Bronchial epithelial cell (primary cell): ENCODE data around the gene PHETA2. TPM values are rescaled to one million over a fixed set of nuclear protein-coding genes. Genes with fewer than 3 reads are reported as not detected.

Source experiments
- DNase-seq: peaks from one replicate; pipeline ENCODE4 v3.0.0-alpha.2; 2010; ENCODE audit warnings: low read depth
- FAIRE-seq: peaks from 2 replicates; lab custom pipeline; 2011; peaks lifted over from hg19 to GRCh38; lab: Jason Lieb, UNC
- H3K27me3 ChIP-seq: 2 replicates; pipeline ENCODE4 v1.5.1; 2011; ENCODE audit warnings: low read length; ENCODE audit not compliant: control insufficient read depth, insufficient read depth
- H3K36me3 ChIP-seq: 2 replicates; pipeline ENCODE4 v1.5.1; 2011; ENCODE audit warnings: low read length; ENCODE audit not compliant: control insufficient read depth, insufficient read depth
- H3K4me3 ChIP-seq: 2 replicates; pipeline ENCODE4 v1.5.1; 2011; ENCODE audit warnings: mild to moderate bottlenecking, low read depth, low read length, control low read depth
- CTCF ChIP-seq: IDR thresholded peaks from 2 replicates; pipeline ENCODE4 v1.5.1; 2011; ENCODE audit warnings: mild to moderate bottlenecking, moderate library complexity, low read length, control low read depth, inconsistent platforms; ENCODE audit not compliant: insufficient read depth, severe bottlenecking
- total RNA-seq: library from RNA; depleted of rRNA; stranded (reverse); fragments of >200 nt; gene quantifications from 2 replicates; pipeline ENCODE4 v1.2.1, GENCODE V29; 2014

Gene PHETA2, protein sequence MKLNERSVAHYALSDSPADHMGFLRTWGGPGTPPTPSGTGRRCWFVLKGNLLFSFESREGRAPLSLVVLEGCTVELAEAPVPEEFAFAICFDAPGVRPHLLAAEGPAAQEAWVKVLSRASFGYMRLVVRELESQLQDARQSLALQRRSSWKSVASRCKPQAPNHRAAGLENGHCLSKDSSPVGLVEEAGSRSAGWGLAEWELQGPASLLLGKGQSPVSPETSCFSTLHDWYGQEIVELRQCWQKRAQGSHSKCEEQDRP
- 2.4 and 3.4 TPM in 2 replicates for total RNA-seq

- H3K36me3 ChIP-seq = no peaks in the 10 kb centered on the region
- no peaks in the 10 kb centered on the region for H3K27me3 ChIP-seq
- TF ChIP-seq CTCF = peak; percentile 43
- peak within 1 kb of the TSS; percentile 54 for H3K4me3 ChIP-seq
- DNase-seq (no peak), FAIRE-seq (no peak)
These were observed at the start of gene PHETA2 for GRCh38 chr22:42074132-42074811. Gene PHETA2 (plus strand): TSS chr22:42074248. CDS start chr22:42077294, 3,046 bp downstream.

DNA sequence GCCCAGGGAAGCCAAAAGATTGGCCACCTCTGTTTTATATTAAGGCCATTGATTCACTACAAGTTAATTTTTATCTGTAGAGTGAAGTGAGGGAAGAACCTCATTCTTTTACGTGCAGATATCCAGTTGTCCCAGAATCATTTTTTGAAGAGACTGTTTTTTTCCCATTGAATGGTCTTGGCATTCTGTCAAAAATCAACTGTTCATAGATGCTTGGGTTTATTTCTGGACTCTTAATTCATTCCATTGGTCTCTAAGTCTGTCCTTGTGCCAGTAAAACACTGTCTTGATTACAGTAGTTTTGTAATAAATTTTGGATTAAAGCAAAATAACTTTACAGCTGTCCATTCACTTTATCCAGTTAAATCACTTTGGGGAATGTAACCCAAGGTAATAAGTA, 48.6 kb upstream of the PHETA2 start:
- H3K36me3 ChIP-seq = no peaks in the 10 kb centered on the region
- H3K27me3 ChIP-seq = no peaks in the 10 kb centered on the region
- DNase-seq = no peak
- TF ChIP-seq CTCF = no peak
- FAIRE-seq = no peak
- H3K4me3 ChIP-seq = no peak overlapping the region

- Histone ChIP-seq H3K27me3 (no peaks in the 10 kb centered on the region), H3K4me3 (no peak overlapping the region), H3K36me3 (no peaks in the 10 kb centered on the region)
- TF ChIP-seq CTCF = no peak
- FAIRE-seq (no peak), DNase-seq (no peak)
These were observed 47.3 kb upstream of the PHETA2 start for GRCh38 chr22:42026705-42027104.

DNA sequence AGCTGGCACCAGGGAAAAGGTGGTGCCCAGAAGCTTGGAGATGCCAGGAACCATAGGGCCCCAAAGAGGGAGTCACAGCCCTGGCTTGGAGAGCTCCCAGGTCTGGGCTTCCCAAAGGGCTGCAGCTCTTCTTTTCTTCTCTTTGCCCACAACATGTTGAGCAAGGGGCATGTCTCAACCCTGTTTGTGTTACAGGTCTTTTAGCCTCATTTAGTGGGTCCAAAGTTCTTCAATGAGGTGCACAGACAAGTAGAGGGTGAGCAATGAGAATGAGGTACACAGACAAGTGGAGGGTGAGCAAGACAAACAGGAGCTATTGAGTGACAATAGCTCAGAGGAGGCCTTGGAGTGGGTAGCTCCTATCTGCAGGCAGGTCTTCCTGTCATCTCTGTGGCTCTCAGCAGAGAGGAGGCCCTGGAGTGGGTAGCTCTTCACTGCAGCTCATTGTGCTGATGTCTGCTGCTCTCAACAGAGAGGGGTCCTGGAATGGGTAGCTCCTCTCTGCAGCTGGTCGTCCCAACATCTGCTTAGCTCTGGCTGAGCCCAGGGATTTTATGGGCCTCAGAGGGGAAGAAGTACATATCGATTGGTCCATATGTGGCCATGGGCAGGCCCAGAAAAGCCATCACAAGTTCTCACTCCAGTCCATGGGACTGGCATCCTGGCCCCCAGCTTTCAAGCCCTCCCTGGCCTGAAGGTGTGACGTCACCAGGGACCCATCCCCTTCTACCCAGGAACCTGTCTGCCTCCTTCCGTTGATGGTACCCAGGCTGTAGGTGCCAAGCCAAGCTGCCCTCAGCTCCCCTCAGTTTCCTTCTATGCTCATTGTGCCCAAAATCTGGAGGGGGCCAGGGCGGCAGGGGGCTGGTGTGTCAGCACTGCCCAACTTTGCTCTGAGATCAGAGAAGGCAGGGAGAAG, 40.5 kb upstream of the PHETA2 start:
- Histone ChIP-seq H3K27me3 (no peaks in the 10 kb centered on the region), H3K36me3 (no peaks in the 10 kb centered on the region), H3K4me3 (no peak overlapping the region)
- no peak for TF ChIP-seq CTCF
- DNase-seq (no peak), FAIRE-seq (peak; percentile 79)

GRCh38 chr22:42035256-42035655, 38.8 kb upstream of the PHETA2 start:
- no peak for TF ChIP-seq CTCF
- Histone ChIP-seq H3K36me3 (no peaks in the 10 kb centered on the region), H3K4me3 (no peak overlapping the region), H3K27me3 (no peaks in the 10 kb centered on the region)
- DNase-seq (no peak), FAIRE-seq (no peak)
